Lung (tissue), 12 donors: ENCODE results near the gene PIEZO1. TPM values are rescaled to one million over a fixed set of nuclear protein-coding genes. Genes with fewer than 3 reads are reported as not detected.

Experiments
- ATAC-seq: fragments of 200-7000 bp; cut with Tn5 transposase; one replicate; pipeline ENCODE4 v1.9.1; 2020; ENCODE audit warnings: moderate number of reproducible peaks; ENCODE audit not compliant: insufficient read depth, low FRiP score
- DNase-seq, 3 donors: peaks; one replicate each; pipeline ENCODE4 v3.0.0-alpha.2; 2013 to 2017
- H3K27ac ChIP-seq, 2 donors: one replicate each; pipeline ENCODE4 v1.5.1; 2013; ENCODE audit warnings: mild to moderate bottlenecking in 2 of 2, moderate library complexity in 2 of 2, control low read depth in 1 of 2, inconsistent platforms in 1 of 2, low read depth in 1 of 2, low read length in 1 of 2
- H3K27me3 ChIP-seq, 3 donors: one replicate each; pipeline ENCODE4 v1.5.1; 2013; ENCODE audit warnings: low read length in 2 of 3; ENCODE audit not compliant: control insufficient read depth in 3 of 3, insufficient read depth in 3 of 3
- H3K36me3 ChIP-seq, 4 donors: one replicate each; pipeline ENCODE4 v1.5.1; 2013; ENCODE audit warnings: low read length in 4 of 4, mild to moderate bottlenecking in 1 of 4, moderate library complexity in 1 of 4; ENCODE audit not compliant: control insufficient read depth in 4 of 4, insufficient read depth in 4 of 4
- H3K4me1 ChIP-seq, 5 donors: one replicate each; pipeline ENCODE4 v1.5.1; 2013; ENCODE audit warnings: low read length in 5 of 5, mild to moderate bottlenecking in 2 of 5, moderate library complexity in 1 of 5; ENCODE audit not compliant: control insufficient read depth in 5 of 5, insufficient read depth in 5 of 5
- H3K4me3 ChIP-seq: one replicate; pipeline ENCODE4 v1.5.1; 2013; ENCODE audit warnings: mild to moderate bottlenecking, control low read depth, moderate library complexity
- H3K9ac ChIP-seq, 2 donors: one replicate each; pipeline ENCODE4 v1.5.1; 2013; ENCODE audit warnings: low read length in 2 of 2, control low read depth in 1 of 2; ENCODE audit not compliant: insufficient read depth in 1 of 2
- H3K9me3 ChIP-seq, 4 donors: one replicate each; pipeline ENCODE4 v1.5.1; 2013; ENCODE audit warnings: low read length in 3 of 4, mild to moderate bottlenecking in 1 of 4, moderate library complexity in 1 of 4; ENCODE audit not compliant: control insufficient read depth in 4 of 4, insufficient read depth in 3 of 4
- CTCF ChIP-seq: IDR thresholded peaks from 2 replicates; pipeline ENCODE4 v1.5.1; 2012; ENCODE audit warnings: mild to moderate bottlenecking; ENCODE audit errors: control extremely low read depth, extremely low read depth
- WGBS, 2 donors: extraction: QIAGEN DNeasy Blood & Tissue Kit; methylation state at CpG; one replicate each; pipeline ENCODE4 v1.1.7; 2013; 5-methylcytosine and 5-hydroxymethylcytosine counted together
- polyA plus RNA-seq, 2 donors: library from polyadenylated mRNA; stranded (reverse); fragments of 200-250 nt; gene quantifications; one replicate each; pipeline ENCODE4 v1.2.1, GENCODE V29; 2013
- total RNA-seq, 2 donors: library from RNA; depleted of rRNA in 1 of 2; stranded (reverse); fragments of >200 nt in 1 of 2; gene quantifications; one replicate each; pipeline ENCODE4 v1.2.1, GENCODE V29; 2014 to 2021
- donor health status: control.
- donor health status: control.
- donor health status: Bipolar disorder and iron deficiency.
- donor health status: healthy.
- donor health status: DM: yes; HTN: yes; CAD: no.

PIEZO1 gene
- total and polyA plus RNA-seq, 4 donors, result 113 to 207 (median 190) TPM

- TF ChIP-seq CTCF, result no peak
- ATAC-seq (no peak), DNase-seq (no peak)
- Histone ChIP-seq H3K36me3 (peaks cover 0 to 18% (median 0%) of the 10 kb centered on the region in 4 donors), H3K27me3 (peaks cover 0 to 16% (median 7%) of the 10 kb centered on the region in 3 donors), H3K4me3 (no peak overlapping the region), H3K4me1 (no peaks in the 10 kb centered on the region), H3K9ac (no peak overlapping the region), H3K27ac (no peak overlapping the region), H3K9me3 (no peaks in the 10 kb centered on the region)
- WGBS, 2 donors, result 71 to 76% methylated on average over 10 of the region's 10 CpGs
These were observed 92.2 kb downstream of the PIEZO1 start for GRCh38 chr16:88692861-88693260.

GRCh38 chr16:88691924-88692560, 93.0 kb downstream of the PIEZO1 start:
- no peak overlapping the region for H3K4me3 ChIP-seq
- peaks cover 0 to 2% (median 0%) of the 10 kb centered on the region in 5 donors for H3K4me1 ChIP-seq
- H3K36me3 ChIP-seq, result peaks cover 0 to 10% (median 0%) of the 10 kb centered on the region in 4 donors
- no peaks in the 10 kb centered on the region for H3K9me3 ChIP-seq
- DNase-seq, result no peak
- 47 to 66% methylated on average over 22 to 26 of the region's 26 CpGs for WGBS, 2 donors
- TF ChIP-seq CTCF, result no peak
- H3K27ac ChIP-seq, result peak overlapping the region in 1 of 2 donors; percentile 33
- H3K27me3 ChIP-seq, result peaks cover 0 to 20% (median 13%) of the 10 kb centered on the region in 3 donors
- ATAC-seq, result no peak
- H3K9ac ChIP-seq, result no peak overlapping the region

GRCh38 chr16:88691129-88691813, 93.7 kb downstream of the PIEZO1 start:
- Histone ChIP-seq H3K27ac (no peak overlapping the region), H3K36me3 (peaks cover 0 to 5% (median 0%) of the 10 kb centered on the region in 4 donors), H3K4me1 (peaks cover 0 to 5% (median 0%) of the 10 kb centered on the region in 5 donors), H3K9me3 (no peaks in the 10 kb centered on the region), H3K27me3 (peaks cover 0 to 24% (median 18%) of the 10 kb centered on the region in 3 donors), H3K4me3 (no peak overlapping the region), H3K9ac (no peak overlapping the region)
- TF ChIP-seq CTCF, result no peak
- ATAC-seq (no peak), DNase-seq (no peak)
- WGBS, 2 donors, result 83 to 84% methylated on average over 33 of the region's 33 CpGs
